SK-N-SH (cell line): Measurements from ENCODE around the gene ITGAE. TPM values are rescaled to one million over a fixed set of nuclear protein-coding genes. Genes with fewer than 3 reads are reported as not detected.

ENCODE experiments used
- CTCF ChIA-PET: fragments of 300-600, 350-600 bp; formaldehyde crosslinking; extraction: SDS; loops from one replicate; lab custom pipeline; 2021; lab: Yijun Ruan, JAX
- POLR2A ChIA-PET: fragments of 350-600 bp; sonication (Branson Sonifier 250); formaldehyde crosslinking; extraction: SDS; loops from one replicate; lab custom pipeline; 2020; ENCODE audit warnings: antibody characterized with exemption, inconsistent platforms; lab: Yijun Ruan, JAX
- DNase-seq: peaks from one replicate; pipeline ENCODE4 v3.0.0; 2012
- H2AFZ ChIP-seq: fragments of 200-600 bp; sonication (generic); 2 replicates; pipeline ENCODE4 v1.8.1; 2016; ENCODE audit warnings: antibody characterized with exemption, mild to moderate bottlenecking, low read depth
- H3F3A ChIP-seq: fragments of 200-600 bp; sonication (generic); replicated peaks from 2 replicates; pipeline ENCODE3; 2016; ENCODE audit warnings: antibody characterized with exemption, mild to moderate bottlenecking; ENCODE audit not compliant: insufficient read depth
- H3K27ac ChIP-seq, 2 experiments: fragments of 200-500 bp in 1 of 2; fragments of 200-600 bp in 1 of 2; sonication (Bioruptor generic) in 1 of 2; sonication (generic), shearing (Covaris generic) in 1 of 2; 2 replicates each; pipeline versions ENCODE4 v1.5.1 to v1.6.1; 2014 to 2016; ENCODE audit warnings: low read depth in 2 of 2, inconsistent platforms in 1 of 2, low read length in 1 of 2, mild to moderate bottlenecking in 1 of 2, mixed read lengths in 1 of 2
- H3K27me3 ChIP-seq: fragments of 200-600 bp; sonication (generic), shearing (Covaris generic); 2 replicates; pipeline ENCODE4 v1.6.1; 2016; ENCODE audit warnings: mixed run types; ENCODE audit not compliant: insufficient read depth
- H3K36me3 ChIP-seq, 2 experiments: fragments of 200-500 bp in 1 of 2; fragments of 200-600 bp in 1 of 2; sonication (Bioruptor generic) in 1 of 2; sonication (generic) in 1 of 2; replicated peaks in 1 of 2; 2 replicates each; pipeline versions ENCODE3 to v1.5.1; 2014 to 2016; ENCODE audit warnings: low read length in 1 of 2, mild to moderate bottlenecking in 1 of 2; ENCODE audit not compliant: insufficient read depth in 2 of 2, control insufficient read depth in 1 of 2
- H3K4me1 ChIP-seq, 2 experiments: fragments of 200-500 bp in 1 of 2; fragments of 200-600 bp in 1 of 2; sonication (Bioruptor generic) in 1 of 2; sonication (generic), shearing (Covaris generic) in 1 of 2; 2 replicates each; pipeline versions ENCODE4 v1.5.1 to v1.6.1; 2014 to 2016; ENCODE audit warnings: low read depth in 1 of 2, low read length in 1 of 2, mixed run types in 1 of 2; ENCODE audit not compliant: insufficient read depth in 2 of 2, control insufficient read depth in 1 of 2
- H3K4me2 ChIP-seq: fragments of 200-600 bp; sonication (generic), shearing (Covaris generic); 2 replicates; pipeline ENCODE4 v1.6.1; 2017; ENCODE audit warnings: mixed run types
- H3K4me3 ChIP-seq, 2 experiments: fragments of 200-500 bp in 1 of 2; fragments of 200-600 bp in 1 of 2; sonication (Bioruptor generic) in 1 of 2; sonication (generic), shearing (Covaris generic) in 1 of 2; 2 replicates each; pipeline versions ENCODE4 v1.5.1 to v1.8.1; 2014 to 2016; ENCODE audit warnings: low read depth in 2 of 2, inconsistent platforms in 1 of 2, low read length in 1 of 2, mild to moderate bottlenecking in 1 of 2, mixed read lengths in 1 of 2, moderate library complexity in 1 of 2
- H3K79me2 ChIP-seq: fragments of 200-600 bp; sonication (generic); 2 replicates; pipeline ENCODE4 v1.8.1; 2017; ENCODE audit warnings: mild to moderate bottlenecking; ENCODE audit not compliant: insufficient read depth
- H3K9ac ChIP-seq: fragments of 200-600 bp; sonication (generic); 2 replicates; pipeline ENCODE4 v1.6.1; 2017; ENCODE audit warnings: mixed run types
- H3K9me2 ChIP-seq: fragments of 200-600 bp; sonication (generic); 2 replicates; pipeline ENCODE4 v1.6.1; 2017; ENCODE audit warnings: mixed run types
- H3K9me3 ChIP-seq: fragments of 200-600 bp; sonication (generic); 2 replicates; pipeline ENCODE4 v1.6.1; 2017; ENCODE audit warnings: mixed run types, mild to moderate bottlenecking, moderate library complexity
- H4K20me1 ChIP-seq: fragments of 200-600 bp; sonication (generic); 2 replicates; pipeline ENCODE4 v1.6.1; 2017; ENCODE audit warnings: mild to moderate bottlenecking, mixed run types; ENCODE audit not compliant: insufficient read depth
- FOSL2 ChIP-seq: IDR thresholded peaks from 2 replicates; pipeline ENCODE4 v1.4.0; 2012; ENCODE audit warnings: low read depth, mild to moderate bottlenecking, moderate library complexity, borderline replicate concordance
- FOXJ3 ChIP-seq: sonication (generic); formaldehyde crosslinking; IDR thresholded peaks from 2 replicates; pipeline ENCODE4 v1.5.1; 2020; ENCODE audit warnings: mild to moderate bottlenecking, missing genetic modification reagents
- FOXM1 ChIP-seq: IDR thresholded peaks from 2 replicates; pipeline ENCODE4 v1.4.0; 2012; ENCODE audit warnings: low read depth, mild to moderate bottlenecking
- GABPA ChIP-seq: IDR thresholded peaks from 2 replicates; pipeline ENCODE4 v1.4.0; 2012; ENCODE audit warnings: low read depth, mild to moderate bottlenecking
- MXI1 ChIP-seq: IDR thresholded peaks from 2 replicates; pipeline ENCODE4 v1.6.1; 2012; ENCODE audit warnings: mild to moderate bottlenecking, low read depth, low read length, improper control_type of control experiment
- NFIC ChIP-seq: IDR thresholded peaks from 2 replicates; pipeline ENCODE4 v1.4.0; 2012; ENCODE audit warnings: borderline replicate concordance
- NRF1 ChIP-seq: IDR thresholded peaks from 2 replicates; pipeline ENCODE4 v1.6.1; 2012; ENCODE audit warnings: low read depth, mild to moderate bottlenecking, low read length
- RAD21 ChIP-seq: IDR thresholded peaks from 2 replicates; pipeline ENCODE4 v1.6.1; 2012; ENCODE audit warnings: mild to moderate bottlenecking, low read length
- SMC3 ChIP-seq: IDR thresholded peaks from 2 replicates; pipeline ENCODE4 v1.6.1; 2012; ENCODE audit warnings: low read depth, low read length, improper control_type of control experiment
- WGBS: methylation state at CpG from one replicate; pipeline ENCODE4 v1.1.6; 2017; ENCODE audit warnings: low lambda C conversion rate; 5-methylcytosine and 5-hydroxymethylcytosine counted together
- polyA plus RNA-seq, 3 experiments: library from polyadenylated mRNA; depleted of rRNA; stranded (reverse); fragments of >200 nt; gene quantifications; 2 replicates each; pipeline ENCODE4 v1.2.3, GENCODE V29; 2012
- TF ChIP-seq, protein P1 (sequence below): fragments of 200-600 bp; sonication (generic); IDR thresholded peaks from 2 replicates; pipeline ENCODE4 v1.6.1; 2017; ENCODE audit warnings: antibody characterized with exemption, mild to moderate bottlenecking, moderate library complexity
- TF ChIP-seq, protein P2 (sequence below): IDR thresholded peaks from 2 replicates; pipeline ENCODE4 v1.4.0; 2012; ENCODE audit warnings: low read depth, borderline replicate concordance
- TF ChIP-seq, protein P3 (sequence below): IDR thresholded peaks from 2 replicates; pipeline ENCODE4 v1.4.0; 2012; ENCODE audit warnings: low read depth, borderline replicate concordance

The ITGAE gene
- polyA plus RNA-seq, 1 of the 3 experiments (the other 2 are of a cell fraction) = 56.7 TPM

DNA sequence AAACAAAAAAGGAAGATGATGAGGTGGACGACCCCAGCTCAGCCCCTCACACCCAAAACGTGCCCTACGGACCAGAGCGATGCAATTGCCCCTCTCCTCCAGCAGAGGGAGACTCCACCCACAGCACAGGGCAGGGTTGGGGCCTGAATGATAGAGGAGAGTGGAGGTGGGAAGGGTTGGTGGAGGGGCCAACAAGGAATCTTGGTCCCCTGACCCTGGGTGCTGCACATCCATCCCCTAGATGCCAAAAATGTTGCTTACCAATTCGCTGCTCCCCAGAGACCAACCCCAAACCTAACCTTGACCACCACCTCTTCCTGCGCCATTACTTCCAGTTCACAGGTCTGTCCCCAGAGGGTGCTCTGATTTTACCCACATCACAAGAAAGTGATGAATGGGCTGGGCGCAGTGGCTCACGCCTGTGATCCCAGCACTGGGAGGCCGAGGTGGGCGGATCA lies 117.9 kb downstream of the ITGAE start:
- H3K36me3 ChIP-seq = no peaks in the 10 kb centered on the region
- no peak overlapping the region for H3K27ac ChIP-seq
- ChIA-PET CTCF (interaction anchor here (0.6 to 2.3 kb wide), 20 partner anchors 8 to 1136 kb away, joined by 3 to 28 read pairs (median 4); partner anchors contain the start of genes EMC6, P2RX5 and TAX1BP3), POLR2A (no interaction called here)
- H3K9ac ChIP-seq = no peak overlapping the region
- H3K79me2 ChIP-seq = no peaks in the 10 kb centered on the region
- DNase-seq = peak; percentile 90
- no peak overlapping the region for H2AFZ ChIP-seq
- TF ChIP-seq MXI1 (no peak), NFIC (no peak), SMC3 (peak; percentile 38; the same call in 1 of the 2 replicates), FOXM1 (no peak), RAD21 (peak; percentile 62), FOSL2 (no peak)
- TF ChIP-seq, protein P1, sequence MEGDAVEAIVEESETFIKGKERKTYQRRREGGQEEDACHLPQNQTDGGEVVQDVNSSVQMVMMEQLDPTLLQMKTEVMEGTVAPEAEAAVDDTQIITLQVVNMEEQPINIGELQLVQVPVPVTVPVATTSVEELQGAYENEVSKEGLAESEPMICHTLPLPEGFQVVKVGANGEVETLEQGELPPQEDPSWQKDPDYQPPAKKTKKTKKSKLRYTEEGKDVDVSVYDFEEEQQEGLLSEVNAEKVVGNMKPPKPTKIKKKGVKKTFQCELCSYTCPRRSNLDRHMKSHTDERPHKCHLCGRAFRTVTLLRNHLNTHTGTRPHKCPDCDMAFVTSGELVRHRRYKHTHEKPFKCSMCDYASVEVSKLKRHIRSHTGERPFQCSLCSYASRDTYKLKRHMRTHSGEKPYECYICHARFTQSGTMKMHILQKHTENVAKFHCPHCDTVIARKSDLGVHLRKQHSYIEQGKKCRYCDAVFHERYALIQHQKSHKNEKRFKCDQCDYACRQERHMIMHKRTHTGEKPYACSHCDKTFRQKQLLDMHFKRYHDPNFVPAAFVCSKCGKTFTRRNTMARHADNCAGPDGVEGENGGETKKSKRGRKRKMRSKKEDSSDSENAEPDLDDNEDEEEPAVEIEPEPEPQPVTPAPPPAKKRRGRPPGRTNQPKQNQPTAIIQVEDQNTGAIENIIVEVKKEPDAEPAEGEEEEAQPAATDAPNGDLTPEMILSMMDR = peak; percentile 90
- no peaks in the 10 kb centered on the region for H3K9me3 ChIP-seq
- H3K4me3 ChIP-seq = peak overlapping the region in 1 of 2 experiments; percentile 19; a peak in 1 of 4 replicates
- H3K9me2 ChIP-seq = no peaks in the 10 kb centered on the region
- no peak overlapping the region for H3K4me2 ChIP-seq
- no peaks in the 10 kb centered on the region for H3K27me3 ChIP-seq
- H4K20me1 ChIP-seq = no peaks in the 10 kb centered on the region
- 40% methylated on average over 8 of the region's 10 CpGs for WGBS
- H3F3A ChIP-seq = no peaks in the 10 kb centered on the region
- no peaks in the 10 kb centered on the region for H3K4me1 ChIP-seq

DNA sequence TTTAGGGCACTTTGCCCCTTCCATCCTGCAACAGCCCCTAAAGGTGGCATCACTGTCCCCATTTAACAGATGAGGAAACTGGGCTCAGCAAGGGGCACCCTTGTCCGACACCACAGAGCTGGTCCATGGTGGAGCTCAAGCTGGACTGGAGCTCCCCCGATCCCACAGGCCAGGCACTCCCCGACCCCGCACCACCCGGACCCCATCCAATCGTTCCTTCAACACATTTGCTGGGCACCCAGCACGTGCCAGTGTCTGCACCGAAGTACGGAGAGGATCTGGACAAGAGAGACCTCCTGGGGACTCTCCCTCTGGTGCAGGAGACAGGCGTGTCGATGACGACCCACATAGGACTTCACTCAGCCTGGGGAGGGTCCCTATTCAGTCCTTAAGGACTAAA lies 119.0 kb downstream of the ITGAE start:
- WGBS = 54% methylated on average over 7 of the region's 12 CpGs
- CTCF ChIA-PET = interaction anchor here (0.7 to 1.9 kb wide), 6 partner anchors 8 to 41 kb away, joined by 3 to 28 read pairs (median 4); partner anchors contain the start of gene P2RX5

More for the DNA sequence above, 119.0 kb downstream of the ITGAE start:
- TF ChIP-seq MXI1 (no peak), FOXJ3 (no peak), NFIC (no peak), GABPA (no peak), NRF1 (no peak)
- TF ChIP-seq, protein P2, sequence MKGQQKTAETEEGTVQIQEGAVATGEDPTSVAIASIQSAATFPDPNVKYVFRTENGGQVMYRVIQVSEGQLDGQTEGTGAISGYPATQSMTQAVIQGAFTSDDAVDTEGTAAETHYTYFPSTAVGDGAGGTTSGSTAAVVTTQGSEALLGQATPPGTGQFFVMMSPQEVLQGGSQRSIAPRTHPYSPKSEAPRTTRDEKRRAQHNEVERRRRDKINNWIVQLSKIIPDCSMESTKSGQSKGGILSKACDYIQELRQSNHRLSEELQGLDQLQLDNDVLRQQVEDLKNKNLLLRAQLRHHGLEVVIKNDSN = no peak
- TF ChIP-seq, protein P3, sequence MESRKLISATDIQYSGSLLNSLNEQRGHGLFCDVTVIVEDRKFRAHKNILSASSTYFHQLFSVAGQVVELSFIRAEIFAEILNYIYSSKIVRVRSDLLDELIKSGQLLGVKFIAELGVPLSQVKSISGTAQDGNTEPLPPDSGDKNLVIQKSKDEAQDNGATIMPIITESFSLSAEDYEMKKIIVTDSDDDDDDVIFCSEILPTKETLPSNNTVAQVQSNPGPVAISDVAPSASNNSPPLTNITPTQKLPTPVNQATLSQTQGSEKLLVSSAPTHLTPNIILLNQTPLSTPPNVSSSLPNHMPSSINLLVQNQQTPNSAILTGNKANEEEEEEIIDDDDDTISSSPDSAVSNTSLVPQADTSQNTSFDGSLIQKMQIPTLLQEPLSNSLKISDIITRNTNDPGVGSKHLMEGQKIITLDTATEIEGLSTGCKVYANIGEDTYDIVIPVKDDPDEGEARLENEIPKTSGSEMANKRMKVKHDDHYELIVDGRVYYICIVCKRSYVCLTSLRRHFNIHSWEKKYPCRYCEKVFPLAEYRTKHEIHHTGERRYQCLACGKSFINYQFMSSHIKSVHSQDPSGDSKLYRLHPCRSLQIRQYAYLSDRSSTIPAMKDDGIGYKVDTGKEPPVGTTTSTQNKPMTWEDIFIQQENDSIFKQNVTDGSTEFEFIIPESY = no peak
- Histone ChIP-seq H4K20me1 (no peaks in the 10 kb centered on the region), H3K9me3 (no peaks in the 10 kb centered on the region), H2AFZ (no peak overlapping the region), H3K9ac (no peak overlapping the region), H3F3A (no peaks in the 10 kb centered on the region), H3K79me2 (no peaks in the 10 kb centered on the region), H3K27ac (no peak overlapping the region), H3K27me3 (no peaks in the 10 kb centered on the region), H3K36me3 (no peaks in the 10 kb centered on the region), H3K4me1 (no peaks in the 10 kb centered on the region), H3K4me2 (no peak overlapping the region), H3K9me2 (no peaks in the 10 kb centered on the region), H3K4me3 (no peak overlapping the region)
- POLR2A ChIA-PET = no interaction called here
- DNase-seq = no peak
